ENCODE data around the gene OR12D1. TPM values are rescaled to one million over a fixed set of nuclear protein-coding genes. Genes with fewer than 3 reads are reported as not detected.

OR12D1 gene
- total RNA-seq, 3 donors from 2014 or later = not detected

DNA sequence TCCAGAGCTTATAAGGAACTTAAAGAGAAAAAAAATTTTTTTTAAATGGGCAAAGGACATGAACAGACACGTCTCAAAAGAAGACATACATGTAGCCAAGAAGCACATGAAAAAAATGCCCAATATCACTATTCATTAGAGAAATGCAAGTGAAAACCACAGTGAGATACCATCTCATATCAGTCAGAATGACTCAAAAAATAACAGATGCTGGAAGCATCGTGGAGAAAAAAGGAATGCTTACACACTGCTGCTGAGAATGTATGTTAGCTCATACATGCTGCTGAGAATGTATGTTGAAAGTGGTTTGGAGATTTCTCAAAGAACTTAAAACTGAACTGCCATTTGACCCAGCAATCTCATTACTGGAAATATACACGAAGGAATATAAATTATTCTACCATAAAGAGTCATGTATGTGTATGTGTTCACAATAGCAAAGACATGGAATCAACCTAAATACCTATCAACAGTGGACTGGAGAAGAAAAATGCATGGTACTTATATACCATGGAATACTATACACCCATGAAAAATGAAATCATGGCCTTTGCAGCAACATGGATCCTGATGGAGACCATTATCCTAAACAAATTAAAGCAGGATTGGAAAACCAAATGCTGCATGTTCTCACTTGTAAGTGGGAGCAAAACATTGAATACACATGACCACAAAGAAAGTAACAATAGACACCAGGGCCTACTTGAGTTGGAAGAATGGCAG is 36.9 kb downstream of the OR12D1 start:
- Histone ChIP-seq H3K4me1 (ENCODE audit: low read depth) (no peaks in the 10 kb centered on the region), H3K36me3 (ENCODE audit: low read depth) (no peaks in the 10 kb centered on the region), H3K9me3 (no peaks in the 10 kb centered on the region), H3K4me3 (no peak overlapping the region)
- ATAC-seq = no peak
- TF ChIP-seq, protein P1, sequence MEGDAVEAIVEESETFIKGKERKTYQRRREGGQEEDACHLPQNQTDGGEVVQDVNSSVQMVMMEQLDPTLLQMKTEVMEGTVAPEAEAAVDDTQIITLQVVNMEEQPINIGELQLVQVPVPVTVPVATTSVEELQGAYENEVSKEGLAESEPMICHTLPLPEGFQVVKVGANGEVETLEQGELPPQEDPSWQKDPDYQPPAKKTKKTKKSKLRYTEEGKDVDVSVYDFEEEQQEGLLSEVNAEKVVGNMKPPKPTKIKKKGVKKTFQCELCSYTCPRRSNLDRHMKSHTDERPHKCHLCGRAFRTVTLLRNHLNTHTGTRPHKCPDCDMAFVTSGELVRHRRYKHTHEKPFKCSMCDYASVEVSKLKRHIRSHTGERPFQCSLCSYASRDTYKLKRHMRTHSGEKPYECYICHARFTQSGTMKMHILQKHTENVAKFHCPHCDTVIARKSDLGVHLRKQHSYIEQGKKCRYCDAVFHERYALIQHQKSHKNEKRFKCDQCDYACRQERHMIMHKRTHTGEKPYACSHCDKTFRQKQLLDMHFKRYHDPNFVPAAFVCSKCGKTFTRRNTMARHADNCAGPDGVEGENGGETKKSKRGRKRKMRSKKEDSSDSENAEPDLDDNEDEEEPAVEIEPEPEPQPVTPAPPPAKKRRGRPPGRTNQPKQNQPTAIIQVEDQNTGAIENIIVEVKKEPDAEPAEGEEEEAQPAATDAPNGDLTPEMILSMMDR (IDR thresholded peaks at IDR 0.05) = no peak
- DNase-seq = no peak
- intact Hi-C loops (cut with DNase I, micrococcal nuclease) = no loop called here

DNA sequence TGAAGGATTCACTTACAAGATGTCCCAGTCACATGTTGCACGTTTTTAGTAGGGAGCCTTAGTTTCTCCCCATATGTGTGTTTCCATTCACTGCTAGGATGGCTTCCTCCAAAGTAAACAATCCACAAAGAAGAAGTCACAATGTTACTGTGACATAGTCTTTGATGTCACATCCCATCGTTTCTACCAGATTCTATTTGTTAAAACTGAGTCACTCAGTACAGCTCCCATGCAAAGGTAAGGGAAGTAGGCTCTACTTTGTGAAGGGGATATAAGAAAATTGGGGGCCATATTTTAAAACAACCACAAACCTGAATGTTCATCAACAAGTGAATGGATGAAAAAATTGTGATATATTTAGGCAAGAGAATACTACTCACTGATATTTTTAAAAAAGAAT is 42.2 kb downstream of the OR12D1 start, which contains the start of the genes OR11A1 and OR2H1:
TSS of gene OR11A1 (minus strand) at position 101 of the 400 bp plus-strand sequence. CDS start 29,430 bp downstream, outside the sequence.
TSS of gene OR2H1 (plus strand) at position 185 of the 400 bp plus-strand sequence. CDS start 4,615 bp downstream, outside the sequence.
- intact Hi-C loops (cut with DNase I, micrococcal nuclease) = no loop called here
- H3K4me1 ChIP-seq (ENCODE audit: low read depth) = no peaks in the 10 kb centered on the region
- H3K4me3 ChIP-seq = no peak within 1 kb of the TSS
- H3K36me3 ChIP-seq (ENCODE audit: low read depth) = no peaks in the 10 kb centered on the region
- TF ChIP-seq, protein P1 (IDR thresholded peaks at IDR 0.05) = no peak
- DNase-seq (no peak), ATAC-seq (no peak)
- H3K9me3 ChIP-seq = no peaks in the 10 kb centered on the region

DNA sequence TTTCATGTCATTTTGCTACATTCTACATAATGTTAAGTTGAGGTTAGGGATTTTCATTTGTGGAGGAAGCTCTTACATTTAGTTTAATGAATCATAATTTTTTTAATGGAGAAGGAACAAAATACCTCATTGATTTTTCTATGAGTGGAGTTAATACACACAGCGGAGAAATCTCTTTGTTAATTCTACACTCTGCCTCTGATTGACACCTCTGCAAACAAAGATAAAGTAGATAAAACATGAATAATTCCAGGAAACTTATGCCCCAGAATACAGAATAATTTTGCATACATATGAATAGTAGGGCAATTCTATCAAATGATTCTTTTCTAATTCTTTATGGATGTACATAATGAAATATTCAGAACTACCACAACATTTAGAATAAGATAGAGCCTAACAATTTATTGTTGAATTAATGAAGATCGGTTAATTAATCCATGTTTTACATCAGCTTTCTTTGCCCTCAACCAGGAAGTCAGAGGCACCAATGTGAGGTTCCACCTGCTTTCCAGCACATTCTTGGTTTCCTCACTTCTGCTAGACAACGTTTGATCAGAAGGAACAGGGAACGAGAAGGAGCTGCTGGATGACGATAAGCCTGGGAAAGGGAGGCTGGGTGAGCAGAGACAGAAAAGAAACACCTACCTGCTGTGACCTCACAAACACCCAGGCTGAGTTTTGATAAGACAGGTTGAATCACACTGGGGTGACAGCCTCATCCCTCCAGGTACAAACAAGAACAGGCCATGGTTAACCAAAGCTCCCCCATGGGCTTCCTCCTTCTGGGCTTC is 46.5 kb downstream of the OR12D1 start:
- ATAC-seq (no peak), DNase-seq (no peak)
- intact Hi-C loops (cut with DNase I, micrococcal nuclease) = no loop called here
- no peaks in the 10 kb centered on the region for H3K36me3 ChIP-seq (ENCODE audit: low read depth)
- TF ChIP-seq, protein P1 (IDR thresholded peaks at IDR 0.05) = no peak
- H3K4me3 ChIP-seq = no peak overlapping the region
- no peaks in the 10 kb centered on the region for H3K9me3 ChIP-seq
- H3K4me1 ChIP-seq (ENCODE audit: low read depth) = no peaks in the 10 kb centered on the region

DNA sequence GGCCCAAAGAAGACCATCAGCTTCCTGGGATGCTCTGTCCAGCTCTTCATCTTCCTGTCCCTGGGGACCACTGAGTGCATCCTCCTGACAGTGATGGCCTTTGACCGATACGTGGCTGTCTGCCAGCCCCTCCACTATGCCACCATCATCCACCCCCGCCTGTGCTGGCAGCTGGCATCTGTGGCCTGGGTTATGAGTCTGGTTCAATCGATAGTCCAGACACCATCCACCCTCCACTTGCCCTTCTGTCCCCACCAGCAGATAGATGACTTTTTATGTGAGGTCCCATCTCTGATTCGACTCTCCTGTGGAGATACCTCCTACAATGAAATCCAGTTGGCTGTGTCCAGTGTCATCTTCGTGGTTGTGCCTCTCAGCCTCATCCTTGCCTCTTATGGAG is 47.3 kb downstream of the OR12D1 start:
- ATAC-seq (no peak), DNase-seq (no peak)
- intact Hi-C loops (cut with DNase I, micrococcal nuclease) = no loop called here
- Histone ChIP-seq H3K4me3 (no peak overlapping the region), H3K9me3 (no peaks in the 10 kb centered on the region), H3K36me3 (ENCODE audit: low read depth) (no peaks in the 10 kb centered on the region), H3K4me1 (ENCODE audit: low read depth) (no peaks in the 10 kb centered on the region)
- TF ChIP-seq, protein P1 (IDR thresholded peaks at IDR 0.05) = no peak

DNA sequence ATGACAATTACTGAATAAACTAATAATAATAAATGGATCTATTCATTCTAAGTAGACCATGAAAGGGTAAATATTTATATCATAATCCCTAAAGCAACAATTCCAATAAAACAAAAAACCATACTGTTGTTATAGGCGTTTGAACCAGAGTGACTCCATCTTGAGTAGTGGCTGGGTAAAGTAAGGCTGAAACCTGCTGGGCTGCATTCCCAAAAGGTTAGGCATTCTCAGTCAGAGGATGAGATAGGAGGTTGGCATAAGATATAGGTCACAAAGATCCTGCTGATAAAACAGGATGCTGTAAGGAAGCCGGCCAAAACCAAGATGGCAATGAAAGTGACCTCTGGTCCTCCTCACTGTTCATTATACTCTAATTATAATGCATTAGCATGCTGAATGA is 50.6 kb downstream of the OR12D1 start:
- TF ChIP-seq, protein P1 (IDR thresholded peaks at IDR 0.05) = no peak
- Histone ChIP-seq H3K4me1 (ENCODE audit: low read depth) (no peaks in the 10 kb centered on the region), H3K9me3 (no peaks in the 10 kb centered on the region), H3K36me3 (ENCODE audit: low read depth) (no peaks in the 10 kb centered on the region), H3K4me3 (no peak overlapping the region)
- DNase-seq = no peak
- no peak for ATAC-seq
- intact Hi-C loops (cut with DNase I, micrococcal nuclease) = no loop called here
